ENCODE data around the gene ACTL8. TPM values are rescaled to one million over a fixed set of nuclear protein-coding genes. Genes with fewer than 3 reads are reported as not detected.

Gene ACTL8
- total RNA-seq, 1 donor, result not detected

DNA sequence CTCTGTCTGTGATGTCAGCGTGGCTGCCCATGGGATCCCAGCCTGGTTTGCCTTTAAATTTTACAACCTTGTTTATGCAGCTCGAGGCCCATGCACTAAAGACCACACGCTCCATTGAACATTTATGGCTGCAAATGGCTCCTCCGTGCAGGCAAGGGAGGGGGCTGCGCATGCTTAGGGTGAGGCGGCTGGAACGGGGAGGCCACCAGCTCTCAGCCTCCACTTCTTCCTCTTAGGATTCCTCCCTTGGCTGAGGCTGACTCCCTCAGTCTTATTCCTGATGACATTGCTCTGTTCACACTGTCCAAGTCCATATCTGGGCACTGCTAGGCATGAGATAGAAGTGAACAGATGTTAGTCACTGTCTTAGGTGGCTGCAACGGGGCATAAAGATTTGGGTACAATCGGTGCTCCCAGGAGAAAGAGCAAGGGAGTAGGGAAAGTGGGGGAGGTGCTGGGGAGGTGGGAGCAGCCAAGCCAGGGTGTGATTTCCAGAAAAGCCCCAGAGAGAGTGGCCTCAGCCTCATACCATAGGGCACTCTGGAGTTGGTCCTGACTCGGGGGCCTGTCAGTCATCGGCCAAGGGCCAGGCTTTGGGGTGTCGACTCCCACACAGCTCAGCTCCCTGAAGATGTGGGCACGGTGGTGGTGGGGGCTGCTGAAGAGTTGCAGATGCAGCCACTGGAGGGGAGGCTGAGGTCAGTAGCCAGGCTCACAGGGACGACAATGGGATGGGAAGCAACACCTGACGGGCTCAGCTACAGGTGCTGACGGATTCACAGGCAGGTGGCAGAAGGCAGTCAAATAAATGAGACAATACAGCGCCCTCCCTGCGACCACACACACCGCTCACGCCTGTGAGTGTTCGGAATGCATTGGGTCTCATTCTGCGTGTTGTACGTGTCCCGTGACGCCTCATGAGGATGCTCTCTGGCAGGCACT lies 37.3 kb upstream of the ACTL8 start:
- no peak overlapping the region for H3K4me3 ChIP-seq (ENCODE audit: low read depth, low read length)

DNA sequence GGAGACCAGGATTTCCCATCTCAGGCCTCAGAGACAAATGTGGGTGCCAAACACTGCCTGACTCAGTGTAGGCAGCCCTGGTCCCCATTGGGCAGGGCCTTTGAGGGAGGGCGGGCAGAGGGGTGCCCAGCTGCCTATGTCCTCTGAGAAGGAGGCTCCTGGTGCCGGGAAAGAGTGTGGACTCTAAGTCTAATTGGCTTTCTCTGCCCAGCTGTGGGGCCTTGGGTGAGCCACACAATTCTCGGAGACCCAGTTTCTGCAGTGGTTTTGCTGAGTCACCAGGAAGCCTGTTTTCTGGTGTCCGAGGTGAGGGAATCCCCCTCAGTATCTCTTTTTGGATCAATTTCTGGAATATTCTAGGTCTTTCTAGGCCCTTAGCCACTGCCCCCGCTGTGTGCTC lies 35.3 kb upstream of the ACTL8 start:
- no peak for DNase-seq (ENCODE audit: low read depth)
- H3K4me3 ChIP-seq (ENCODE audit: low read depth, low read length), result no peak overlapping the region
- TF ChIP-seq, protein P1, sequence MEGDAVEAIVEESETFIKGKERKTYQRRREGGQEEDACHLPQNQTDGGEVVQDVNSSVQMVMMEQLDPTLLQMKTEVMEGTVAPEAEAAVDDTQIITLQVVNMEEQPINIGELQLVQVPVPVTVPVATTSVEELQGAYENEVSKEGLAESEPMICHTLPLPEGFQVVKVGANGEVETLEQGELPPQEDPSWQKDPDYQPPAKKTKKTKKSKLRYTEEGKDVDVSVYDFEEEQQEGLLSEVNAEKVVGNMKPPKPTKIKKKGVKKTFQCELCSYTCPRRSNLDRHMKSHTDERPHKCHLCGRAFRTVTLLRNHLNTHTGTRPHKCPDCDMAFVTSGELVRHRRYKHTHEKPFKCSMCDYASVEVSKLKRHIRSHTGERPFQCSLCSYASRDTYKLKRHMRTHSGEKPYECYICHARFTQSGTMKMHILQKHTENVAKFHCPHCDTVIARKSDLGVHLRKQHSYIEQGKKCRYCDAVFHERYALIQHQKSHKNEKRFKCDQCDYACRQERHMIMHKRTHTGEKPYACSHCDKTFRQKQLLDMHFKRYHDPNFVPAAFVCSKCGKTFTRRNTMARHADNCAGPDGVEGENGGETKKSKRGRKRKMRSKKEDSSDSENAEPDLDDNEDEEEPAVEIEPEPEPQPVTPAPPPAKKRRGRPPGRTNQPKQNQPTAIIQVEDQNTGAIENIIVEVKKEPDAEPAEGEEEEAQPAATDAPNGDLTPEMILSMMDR (IDR thresholded peaks at IDR 0.05; ENCODE audit: insufficient read depth, low read depth, low read length), result no peak

More for the DNA sequence above, 37.3 kb upstream of the ACTL8 start:
- TF ChIP-seq, protein P1 (IDR thresholded peaks at IDR 0.05; ENCODE audit: insufficient read depth, low read depth, low read length), result no peak
- no peak for DNase-seq (ENCODE audit: low read depth)

DNA sequence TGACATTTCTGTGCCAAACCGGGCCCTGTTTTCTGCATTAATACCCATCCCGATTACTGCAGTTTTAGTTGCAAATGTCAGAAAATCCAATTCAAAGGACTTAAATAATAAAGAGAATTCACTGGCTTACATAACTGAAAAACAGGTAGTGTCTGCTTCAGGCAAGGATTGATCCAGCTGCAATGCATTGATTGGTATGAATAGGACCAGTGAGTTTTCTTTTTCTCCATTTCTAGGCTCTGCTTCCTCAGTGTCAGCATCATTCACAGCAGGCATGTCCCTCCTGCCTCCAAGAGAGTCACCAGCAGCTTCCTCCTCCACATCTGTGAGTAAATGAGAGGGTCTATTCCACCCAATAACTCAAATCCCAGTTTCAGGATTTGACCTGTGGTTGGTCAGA lies 33.7 kb upstream of the ACTL8 start:
- H3K4me3 ChIP-seq (ENCODE audit: low read depth, low read length), result no peak overlapping the region
- no peak for DNase-seq (ENCODE audit: low read depth)
- TF ChIP-seq, protein P1 (IDR thresholded peaks at IDR 0.05; ENCODE audit: insufficient read depth, low read depth, low read length), result no peak

DNA sequence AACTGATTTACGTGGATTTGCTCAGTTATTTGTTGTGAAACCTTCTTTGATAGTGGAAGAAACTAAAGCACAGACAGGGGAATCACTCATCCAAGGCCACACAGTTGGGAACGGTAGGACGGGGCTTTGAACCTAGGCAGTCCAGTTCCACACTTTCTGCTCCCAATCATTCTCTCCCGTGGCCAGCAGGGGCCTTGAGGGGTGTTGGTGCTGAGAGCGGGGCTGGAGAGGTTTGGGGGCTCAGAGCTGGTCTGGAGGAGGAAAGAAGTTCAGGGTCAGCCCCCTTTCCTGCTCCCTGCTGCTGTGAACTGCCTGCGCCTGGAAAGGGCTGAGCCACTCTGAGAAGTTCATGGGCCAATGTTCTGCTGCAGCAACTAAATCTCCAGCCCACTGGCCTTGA lies 31.4 kb upstream of the ACTL8 start:
- no peak overlapping the region for H3K4me3 ChIP-seq (ENCODE audit: low read depth, low read length)
- TF ChIP-seq, protein P1 (IDR thresholded peaks at IDR 0.05; ENCODE audit: insufficient read depth, low read depth, low read length), result peak; percentile 18
- DNase-seq (ENCODE audit: low read depth), result no peak

DNA sequence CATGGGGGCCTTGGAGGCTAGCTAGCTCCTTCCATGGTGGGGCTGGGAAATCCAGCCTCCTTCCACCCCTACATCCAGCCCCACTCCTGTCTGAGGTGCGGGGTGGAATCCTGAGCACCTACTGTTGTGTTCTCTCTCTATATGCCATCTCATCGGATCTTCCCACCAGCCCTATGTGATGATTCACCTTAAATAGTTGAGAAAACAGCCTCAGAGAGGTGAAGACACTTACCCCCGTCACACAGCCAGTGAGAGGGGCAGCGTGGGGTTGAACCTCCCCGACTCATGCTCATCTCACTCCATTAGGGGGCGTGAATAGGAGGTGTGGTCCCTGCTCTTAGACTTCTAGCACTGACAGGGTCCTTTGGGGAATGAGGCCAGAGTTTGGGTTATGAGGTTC lies 31.0 kb upstream of the ACTL8 start:
- TF ChIP-seq, protein P1 (IDR thresholded peaks at IDR 0.05; ENCODE audit: insufficient read depth, low read depth, low read length), result no peak
- H3K4me3 ChIP-seq (ENCODE audit: low read depth, low read length), result no peak overlapping the region
- DNase-seq (ENCODE audit: low read depth), result no peak

DNA sequence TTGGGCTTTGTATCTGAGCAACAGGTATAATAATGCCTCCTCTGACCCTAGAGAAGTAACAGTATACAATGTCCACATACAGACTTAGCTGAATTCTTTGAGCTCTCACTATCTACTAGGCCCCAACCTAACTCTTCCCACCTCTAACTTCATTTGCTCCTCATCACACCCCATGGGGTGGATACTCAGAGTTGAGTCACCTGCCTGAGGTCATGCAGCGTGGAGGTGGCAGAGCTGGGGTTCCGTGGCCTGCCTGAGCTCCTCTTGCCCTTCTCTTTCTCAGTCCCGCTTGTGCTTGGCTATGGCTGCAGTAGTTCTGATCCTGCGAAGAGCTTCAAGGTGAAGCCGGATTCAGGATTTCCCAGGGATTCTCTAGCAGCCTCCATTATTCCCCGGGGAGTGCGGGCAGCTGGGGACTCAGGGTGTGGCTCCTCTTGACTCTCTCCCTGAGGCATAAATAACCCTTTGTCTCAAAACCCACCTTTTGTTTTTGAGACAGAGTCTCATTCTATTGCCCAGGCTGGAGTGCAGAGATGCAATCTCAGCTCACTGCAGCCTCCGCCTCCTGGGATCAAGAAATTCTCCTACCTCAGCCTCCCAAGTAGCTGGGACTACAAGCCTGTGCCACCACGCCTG lies 29.9 kb upstream of the ACTL8 start:
- no peak overlapping the region for H3K4me3 ChIP-seq (ENCODE audit: low read depth, low read length)
- no peak for DNase-seq (ENCODE audit: low read depth)
- TF ChIP-seq, protein P1 (IDR thresholded peaks at IDR 0.05; ENCODE audit: insufficient read depth, low read depth, low read length), result no peak

Data from fibroblast of villous mesenchyme (primary cell).